AG04450 (cell line): ENCODE measurements around the gene FEV. TPM values are rescaled to one million over a fixed set of nuclear protein-coding genes. Genes with fewer than 3 reads are reported as not detected.

Experiments used
- CTCF ChIA-PET: fragments of 300-600, 350-600 bp; formaldehyde crosslinking; extraction: SDS; loops from one replicate; lab custom pipeline; 2022; ENCODE audit warnings: antibody characterized with exemption, inconsistent platforms; lab: Charles Lee
- POLR2A ChIA-PET: fragments of 350-600 bp; formaldehyde crosslinking; extraction: SDS; loops from one replicate; lab custom pipeline; 2021; ENCODE audit warnings: antibody characterized with exemption, inconsistent platforms; lab: Yijun Ruan, JAX
- DNase-seq: peaks from one replicate; pipeline ENCODE4 v3.0.0-alpha.2; 2011; ENCODE audit warnings: low read depth, low spot score
- H3K27ac ChIP-seq: one replicate; pipeline ENCODE4 v1.5.1; 2012; ENCODE audit warnings: low read depth, low read length, control low read depth
- H3K27me3 ChIP-seq: one replicate; pipeline ENCODE4 v1.6.0; 2012; ENCODE audit warnings: low read length; ENCODE audit not compliant: control insufficient read depth, insufficient read depth
- H3K4me3 ChIP-seq: 2 replicates; pipeline ENCODE4 v1.5.1; 2011; ENCODE audit warnings: mild to moderate bottlenecking, low read depth, low read length, control low read depth
- H3K9me3 ChIP-seq: 2 replicates; pipeline ENCODE4 v1.5.1; 2012; ENCODE audit warnings: low read length; ENCODE audit not compliant: control insufficient read depth, insufficient read depth
- CTCF ChIP-seq: IDR thresholded peaks from 2 replicates; pipeline ENCODE4 v1.5.1; 2011; ENCODE audit warnings: low read depth, low read length, control low read depth, inconsistent platforms
- polyA plus RNA-seq: library from polyadenylated mRNA; depleted of rRNA; stranded (reverse); fragments of >200 nt; gene quantifications from 2 replicates; pipeline ENCODE4 v1.2.3, GENCODE V29; 2011

The FEV gene
- polyA plus RNA-seq, 1 experiment, result not detected

GRCh38 chr2:218992703-218993344 lies 7.8 kb upstream of the FEV start:
- no peak for DNase-seq
- Histone ChIP-seq H3K27me3 (peaks cover 88% of the 10 kb centered on the region), H3K27ac (no peak overlapping the region), H3K9me3 (no peaks in the 10 kb centered on the region; the same call in 1 of the 2 replicates), H3K4me3 (no peak overlapping the region; the same call in 1 of the 2 replicates)
- TF ChIP-seq CTCF, result no peak
- CTCF ChIA-PET, result interaction anchor here (0.8 to 1.0 kb wide), 2 partner anchors 162 to 219 kb away, joined by 3 to 5 read pairs; no protein-coding TSS in a partner anchor
- POLR2A ChIA-PET, result interaction anchor here (0.7 kb wide), 1 partner anchor 225 kb away, joined by 3 read pairs; no protein-coding TSS in a partner anchor

GRCh38 chr2:218992196-218992595 lies 7.2 kb upstream of the FEV start:
- CTCF ChIA-PET, result no interaction called here
- Histone ChIP-seq H3K27ac (no peak overlapping the region), H3K4me3 (no peak overlapping the region), H3K9me3 (no peaks in the 10 kb centered on the region; the same call in 1 of the 2 replicates), H3K27me3 (peaks cover 87% of the 10 kb centered on the region)
- POLR2A ChIA-PET, result interaction anchor here (0.7 kb wide), 1 partner anchor 225 kb away, joined by 3 read pairs; no protein-coding TSS in a partner anchor
- TF ChIP-seq CTCF, result no peak
- no peak for DNase-seq

- no peaks in the 10 kb centered on the region; the same call in 1 of the 2 replicates for H3K9me3 ChIP-seq
- CTCF ChIA-PET, result no interaction called here
- no peak overlapping the region for H3K4me3 ChIP-seq
- no peak for DNase-seq
- H3K27ac ChIP-seq, result no peak overlapping the region
- H3K27me3 ChIP-seq, result peaks cover 90% of the 10 kb centered on the region
- no peak for TF ChIP-seq CTCF
- POLR2A ChIA-PET, result interaction anchor here (0.7 kb wide), 1 partner anchor 226 kb away, joined by 3 read pairs; no protein-coding TSS in a partner anchor
Measured at GRCh38 chr2:218991674-218992168, 6.7 kb upstream of the FEV start.

- Histone ChIP-seq H3K9me3 (no peaks in the 10 kb centered on the region; the same call in 1 of the 2 replicates), H3K27ac (no peak overlapping the region), H3K4me3 (no peak overlapping the region), H3K27me3 (peaks cover 95% of the 10 kb centered on the region)
- TF ChIP-seq CTCF, result no peak
- POLR2A ChIA-PET, result no interaction called here
- DNase-seq, result no peak
- CTCF ChIA-PET, result interaction anchor here (1.3 kb wide), 1 partner anchor 39 kb away, joined by 3 read pairs; no protein-coding TSS in a partner anchor
Measured at GRCh38 chr2:218990612-218991011, 5.6 kb upstream of the FEV start.

GRCh38 chr2:218990052-218990451 lies 5.1 kb upstream of the FEV start:
- Histone ChIP-seq H3K9me3 (no peaks in the 10 kb centered on the region; the same call in 1 of the 2 replicates), H3K4me3 (no peak overlapping the region), H3K27ac (no peak overlapping the region), H3K27me3 (peaks cover 92% of the 10 kb centered on the region)
- no peak for TF ChIP-seq CTCF
- POLR2A ChIA-PET, result no interaction called here
- CTCF ChIA-PET, result interaction anchor here (1.3 to 2.4 kb wide), 2 partner anchors 10 to 40 kb away, joined by 3 to 15 read pairs; no protein-coding TSS in a partner anchor
- DNase-seq, result no peak
